ENCODE data around the gene PREB. TPM values are rescaled to one million over a fixed set of nuclear protein-coding genes. Genes with fewer than 3 reads are reported as not detected.

The PREB gene
- total and polyA plus RNA-seq, 2 donors (not counting 3 experiments of a cell fraction or from before 2014, with no cell fraction given) = 47.2 to 73.3 TPM

DNA sequence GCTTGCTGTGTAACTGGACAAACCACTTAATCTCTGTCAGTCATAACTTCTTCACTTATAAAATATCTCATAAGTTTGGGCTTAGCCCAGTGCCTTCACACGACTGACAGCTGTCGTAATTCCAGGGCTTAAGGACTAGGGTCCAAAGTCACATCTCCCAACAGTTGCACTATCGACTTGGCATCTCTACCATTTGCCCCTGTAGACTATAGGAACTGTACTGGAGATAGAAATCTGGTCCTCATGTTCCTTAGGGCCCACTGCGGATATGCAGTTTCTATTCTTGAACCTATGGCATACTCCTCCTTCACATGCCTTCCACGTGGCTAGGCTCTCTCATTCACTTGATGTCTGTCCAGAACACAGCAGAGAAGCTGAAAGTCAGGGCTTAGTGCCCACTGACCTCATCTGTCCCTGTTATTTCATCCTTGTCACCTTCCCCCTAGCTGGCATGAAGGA, 8.2 kb downstream of the PREB start:
- no TSS peak for BruUV-seq (replicated peaks)
- ChIA-PET POLR2A (no interaction called here), CTCF (interaction anchor here (1.1 kb wide), 1 partner anchor 43 kb away, joined by 3 read pairs; no protein-coding TSS in a partner anchor)
- Histone ChIP-seq H3K4me2 (ENCODE audit: insufficient read depth, low read length) (no peak overlapping the region), H3K9me1 (replicated peaks; ENCODE audit: control insufficient read depth, extremely low read depth, insufficient read depth, low read length) (no peaks in the 10 kb centered on the region), H3K4me1 (ENCODE audit: control insufficient read depth, extremely low read depth, insufficient read depth, low read length) (no peaks in the 10 kb centered on the region), H3K27ac (ENCODE audit: insufficient read depth, low read depth, low read length) (no peak overlapping the region), H3K27me3 (ENCODE audit: control insufficient read depth in 2 of 2, insufficient read depth in 2 of 2, low read length in 2 of 2) (peaks cover 8 to 11% of the 10 kb centered on the region in 2 experiments), H3K9me3 (replicated peaks; ENCODE audit: control insufficient read depth, insufficient read depth, low read length) (no peaks in the 10 kb centered on the region), H3K79me2 (ENCODE audit: control insufficient read depth, insufficient read depth, low read length) (no peaks in the 10 kb centered on the region), H3K9ac (replicated peaks; ENCODE audit: extremely low read depth, insufficient read depth, low read length) (no peak overlapping the region), H3K4me3 (replicated peaks in 1 of 3; ENCODE audit: insufficient read depth in 1 of 3, low read depth in 1 of 3, low read length in 3 of 3) (no peak overlapping the region), H3K36me3 (ENCODE audit: control insufficient read depth in 2 of 2, extremely low read depth in 1 of 2, insufficient read depth in 2 of 2, low read length in 2 of 2) (peaks cover 0 to 12% of the 10 kb centered on the region in 2 experiments), H4K20me1 (replicated peaks; ENCODE audit: control insufficient read depth, extremely low read depth, insufficient read depth, low read length) (no peaks in the 10 kb centered on the region), H2AFZ (ENCODE audit: low read depth, low read length) (no peak overlapping the region)
- dilution Hi-C loops (cut with MboI; ENCODE audit: extremely low pct_ligation_motif_present, low sequenced_read_pairs) = no loop called here
- FAIRE-seq = no peak
- DNase-seq (ENCODE audit: low read depth, low spot score) = no peak
- TF ChIP-seq, protein P1, sequence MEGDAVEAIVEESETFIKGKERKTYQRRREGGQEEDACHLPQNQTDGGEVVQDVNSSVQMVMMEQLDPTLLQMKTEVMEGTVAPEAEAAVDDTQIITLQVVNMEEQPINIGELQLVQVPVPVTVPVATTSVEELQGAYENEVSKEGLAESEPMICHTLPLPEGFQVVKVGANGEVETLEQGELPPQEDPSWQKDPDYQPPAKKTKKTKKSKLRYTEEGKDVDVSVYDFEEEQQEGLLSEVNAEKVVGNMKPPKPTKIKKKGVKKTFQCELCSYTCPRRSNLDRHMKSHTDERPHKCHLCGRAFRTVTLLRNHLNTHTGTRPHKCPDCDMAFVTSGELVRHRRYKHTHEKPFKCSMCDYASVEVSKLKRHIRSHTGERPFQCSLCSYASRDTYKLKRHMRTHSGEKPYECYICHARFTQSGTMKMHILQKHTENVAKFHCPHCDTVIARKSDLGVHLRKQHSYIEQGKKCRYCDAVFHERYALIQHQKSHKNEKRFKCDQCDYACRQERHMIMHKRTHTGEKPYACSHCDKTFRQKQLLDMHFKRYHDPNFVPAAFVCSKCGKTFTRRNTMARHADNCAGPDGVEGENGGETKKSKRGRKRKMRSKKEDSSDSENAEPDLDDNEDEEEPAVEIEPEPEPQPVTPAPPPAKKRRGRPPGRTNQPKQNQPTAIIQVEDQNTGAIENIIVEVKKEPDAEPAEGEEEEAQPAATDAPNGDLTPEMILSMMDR (IDR thresholded peaks at IDR 0.05; ENCODE audit: extremely low read depth in 1 of 2, insufficient read depth in 1 of 2, low read depth in 1 of 2, low read length in 2 of 2) = no peak
- TF ChIP-seq POLR2A (IDR thresholded peaks at IDR 0.05; ENCODE audit: low read depth, low read length) (no peak), FOS (IDR thresholded peaks at IDR 0.05; ENCODE audit: borderline replicate concordance, insufficient read depth, low read length) (no peak), JUN (IDR thresholded peaks at IDR 0.05; ENCODE audit: borderline replicate concordance, insufficient read depth, insufficient read length, low read depth) (no peak), POLR2AphosphoS5 (IDR thresholded peaks at IDR 0.05; ENCODE audit: insufficient read depth, low read depth, low read length) (no peak), MYC (IDR thresholded peaks at IDR 0.05; ENCODE audit: low read depth, low read length) (no peak), GATA2 (IDR thresholded peaks at IDR 0.05; ENCODE audit: insufficient read depth, insufficient read length, low read depth, low read length) (no peak), EZH2 (IDR thresholded peaks at IDR 0.05; ENCODE audit: borderline replicate concordance, low read depth, low read length, severe bottlenecking) (no peak)
- TF ChIP-seq, protein P2, sequence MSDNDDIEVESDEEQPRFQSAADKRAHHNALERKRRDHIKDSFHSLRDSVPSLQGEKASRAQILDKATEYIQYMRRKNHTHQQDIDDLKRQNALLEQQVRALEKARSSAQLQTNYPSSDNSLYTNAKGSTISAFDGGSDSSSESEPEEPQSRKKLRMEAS (IDR thresholded peaks at IDR 0.05; ENCODE audit: insufficient read depth, insufficient read length) = no peak
- intact Hi-C loops (cut with micrococcal nuclease) = no loop called here
